ENCODE data around the gene TMEM11.

DNA sequence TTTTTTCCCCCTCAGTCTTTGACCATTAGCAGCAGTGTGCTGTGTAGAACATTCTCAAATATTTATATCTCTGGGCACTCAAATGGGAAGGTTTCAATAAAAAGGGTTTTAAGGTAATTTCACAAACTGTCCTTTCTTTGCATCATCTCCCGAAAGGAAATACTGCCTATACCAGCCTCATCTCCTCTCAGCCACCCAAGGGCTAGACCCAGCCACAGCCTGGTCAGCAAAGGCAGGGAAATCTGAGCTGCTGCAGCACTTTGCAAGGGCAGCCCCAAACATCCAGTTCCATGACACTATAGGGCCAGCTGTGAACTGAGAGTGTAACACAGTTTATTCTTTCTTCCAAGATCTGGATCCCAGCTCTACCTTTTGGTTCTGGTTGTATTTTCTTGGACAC is 28.9 kb downstream of the TMEM11 start:
- TF ChIP-seq POLR2A (IDR thresholded peaks at IDR 0.05; ENCODE audit: low read length) (no peak), GATA1 (IDR thresholded peaks at IDR 0.05; ENCODE audit: low read depth, low read length) (no peak)

Data from erythroblast (primary cell).